ENCODE data around the gene NR1D1.

NR1D1 gene

DNA sequence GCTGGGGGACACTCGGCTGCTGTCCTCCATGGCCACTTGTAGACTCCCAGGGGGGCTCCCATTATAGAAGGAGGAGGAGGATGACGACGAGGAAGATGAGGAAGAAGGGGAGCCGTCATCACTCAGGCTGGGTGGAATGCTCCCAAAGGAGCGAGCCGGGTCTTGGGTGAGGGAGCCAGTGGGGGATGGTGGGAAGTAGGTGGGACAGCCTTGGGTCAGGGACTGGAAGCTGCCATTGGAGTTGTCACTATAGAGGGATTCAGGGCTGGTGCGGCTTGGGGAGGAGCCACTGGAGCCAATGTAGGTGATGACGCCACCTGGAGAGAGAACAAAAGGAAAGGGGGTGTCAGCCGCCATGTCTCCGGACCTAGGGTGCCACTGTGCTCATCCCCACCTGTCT, 3.3 kb downstream of the NR1D1 start:
- no peak for DNase-seq (ENCODE audit: low read depth)

DNA sequence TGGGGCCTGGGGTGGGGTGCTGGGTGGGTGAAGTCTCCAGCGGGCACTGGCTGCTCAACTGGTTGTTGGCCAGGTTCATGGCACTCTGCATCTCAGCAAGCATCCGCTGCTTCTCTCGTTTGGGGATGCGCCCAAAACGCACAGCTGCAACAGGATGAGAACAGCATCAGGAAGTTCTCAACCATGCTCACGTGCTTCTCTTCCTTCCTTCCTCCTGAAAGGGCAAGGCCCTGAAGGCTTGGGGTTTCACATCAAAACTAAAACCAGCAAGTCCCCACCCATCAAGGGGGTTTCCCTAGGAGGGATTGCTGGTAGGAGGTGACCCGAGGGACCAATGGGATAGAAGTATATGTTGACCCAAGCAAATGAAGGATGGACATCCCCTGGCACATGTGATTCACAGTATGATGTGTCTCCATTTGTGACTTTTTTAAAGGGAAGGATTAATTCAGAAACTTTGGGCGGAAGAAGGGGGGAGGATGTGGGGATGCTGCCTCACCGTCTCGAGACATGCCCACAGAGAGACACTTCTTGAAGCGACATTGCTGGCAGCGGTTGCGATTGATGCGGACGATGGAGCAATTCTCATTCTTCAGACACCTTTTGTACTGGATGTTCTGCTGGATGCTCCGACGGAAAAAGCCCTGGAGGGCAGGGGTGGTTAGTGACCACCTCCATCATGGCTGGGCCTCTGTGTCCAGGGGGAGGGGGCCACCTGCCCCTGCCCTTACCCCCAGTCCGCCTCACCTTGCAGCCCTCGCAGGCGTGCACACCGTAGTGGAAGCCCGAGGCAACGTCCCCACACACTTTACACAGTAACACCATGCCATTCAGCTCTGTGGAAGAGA, 4.2 kb downstream of the NR1D1 start:
- peak; percentile 51 for DNase-seq (ENCODE audit: low read depth)

DNA sequence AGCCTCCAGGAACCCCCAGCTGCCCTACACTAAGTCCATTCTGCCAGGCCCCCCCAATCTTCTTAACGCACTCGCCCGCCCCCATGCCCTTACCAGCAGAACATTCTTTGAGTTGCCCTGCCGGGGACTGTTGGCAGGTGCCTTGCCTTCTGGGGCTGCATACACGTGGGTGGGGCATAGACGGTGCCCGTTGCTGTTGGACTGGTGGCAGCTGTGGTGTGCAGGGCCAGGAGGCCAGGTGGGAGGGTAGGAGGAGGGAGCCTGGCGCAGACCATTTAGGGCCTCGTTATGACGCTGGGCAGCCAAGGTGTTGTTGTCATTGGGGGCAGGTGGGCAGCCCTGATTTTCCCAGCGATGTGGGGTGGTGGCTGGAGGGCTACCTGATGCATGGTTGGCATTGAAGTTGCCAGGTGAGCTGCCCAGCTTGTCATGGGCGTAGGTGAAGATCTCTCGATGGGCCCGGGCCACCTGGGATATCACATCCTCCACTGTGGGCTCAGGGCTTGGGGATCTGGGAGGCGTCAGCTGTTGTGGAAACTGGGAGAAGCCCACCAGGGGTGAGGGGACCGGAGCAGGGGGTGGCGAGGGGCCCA, 4.9 kb downstream of the NR1D1 start:
- no peak for DNase-seq (ENCODE audit: low read depth)

DNA sequence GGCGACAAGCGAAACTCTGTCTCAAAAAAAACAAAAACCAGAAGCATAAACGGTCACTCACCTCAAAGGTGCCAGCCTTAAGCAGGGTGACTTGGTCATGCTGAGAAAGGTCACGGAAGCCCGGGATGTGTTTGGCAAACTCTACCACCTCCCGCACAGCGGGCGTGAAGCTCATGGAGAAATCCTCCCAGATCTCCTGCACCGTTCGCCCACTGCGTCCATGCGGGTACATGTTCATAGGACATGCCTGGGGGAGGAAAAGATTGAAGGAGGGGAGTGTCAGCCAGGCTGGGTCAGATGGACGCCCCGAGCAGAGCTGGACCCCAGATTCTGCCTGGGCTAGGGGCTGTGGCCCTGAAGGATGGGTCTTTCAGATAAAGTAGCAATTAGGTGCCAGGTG, 5.5 kb downstream of the NR1D1 start:
- DNase-seq (ENCODE audit: low read depth), result no peak

DNA sequence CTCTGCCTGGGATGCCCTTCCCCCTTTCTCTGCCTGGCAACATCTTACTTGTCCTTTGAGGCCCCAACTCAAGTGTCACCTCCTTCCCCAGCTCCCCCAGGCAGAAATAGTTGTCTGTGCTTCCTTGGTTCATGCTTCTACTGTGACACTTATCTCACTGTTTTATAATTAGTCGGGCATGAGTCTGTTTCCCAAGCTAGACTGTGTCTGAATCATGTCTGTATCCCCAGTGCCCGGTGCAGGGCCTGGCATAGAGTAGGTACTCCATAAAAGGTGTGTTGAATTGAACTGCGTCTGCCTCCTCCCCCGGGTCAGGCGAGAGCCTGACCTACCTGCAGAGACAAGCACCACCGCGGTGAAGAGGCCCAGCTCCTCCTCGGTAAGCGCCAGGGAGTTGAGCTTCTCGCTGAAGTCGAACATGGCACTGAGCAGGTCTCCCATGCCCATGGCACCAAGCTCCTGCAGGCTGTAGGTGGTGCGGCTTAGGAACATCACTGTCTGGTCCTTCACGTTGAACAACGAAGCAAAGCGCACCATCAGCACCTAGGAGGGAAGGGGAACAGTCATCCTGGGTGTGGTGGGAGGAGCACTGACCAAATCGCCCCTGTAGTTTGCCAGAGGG, 6.7 kb downstream of the NR1D1 start:
- no peak for DNase-seq (ENCODE audit: low read depth)

DNA sequence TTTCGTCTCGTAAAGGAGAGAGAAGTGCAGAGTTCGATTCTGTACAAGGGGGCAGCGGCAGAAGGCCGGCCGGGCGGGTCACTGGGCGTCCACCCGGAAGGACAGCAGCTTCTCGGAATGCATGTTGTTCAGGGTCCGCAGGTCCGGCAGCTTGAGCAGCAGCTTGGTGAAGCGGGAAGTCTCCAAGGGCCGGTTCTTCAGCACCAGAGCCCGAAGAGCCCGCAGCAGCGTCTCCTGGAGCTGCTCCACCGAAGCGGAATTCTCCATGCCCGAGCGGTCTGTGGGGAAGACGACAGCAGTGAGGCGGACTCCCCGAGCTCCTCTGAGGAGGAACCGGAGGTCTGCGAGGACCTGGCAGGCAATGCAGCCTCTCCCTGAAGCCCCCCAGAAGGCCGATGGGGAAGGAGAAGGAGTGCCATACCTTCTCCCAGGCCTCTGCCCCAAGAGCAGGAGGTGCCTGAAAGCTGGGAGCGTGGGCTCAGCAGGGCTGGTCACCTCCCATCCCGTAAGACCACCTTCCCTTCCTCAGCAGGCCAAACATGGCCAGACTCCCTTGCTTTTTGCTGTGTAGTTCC, 7.3 kb downstream of the NR1D1 start:
- no peak for DNase-seq (ENCODE audit: low read depth)

DNA sequence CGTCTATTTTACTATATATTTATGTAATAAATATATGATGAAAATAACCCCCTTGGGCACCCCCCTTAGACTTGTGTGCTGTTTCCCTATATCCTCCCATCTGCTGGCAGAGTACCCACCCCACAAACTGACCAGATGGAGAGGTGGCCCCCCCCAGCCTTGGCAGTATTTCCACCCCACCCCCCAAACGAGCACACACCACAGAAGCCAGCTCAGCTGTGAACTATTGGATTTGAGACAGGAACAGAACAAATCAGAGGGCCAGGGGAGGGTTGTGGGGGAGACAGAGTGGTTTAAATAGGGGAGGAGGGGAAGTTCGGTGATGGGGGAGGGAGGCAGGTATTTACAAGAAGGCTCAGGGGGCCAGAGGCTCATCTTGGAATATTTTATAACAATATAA, 7.8 kb downstream of the NR1D1 start:
- DNase-seq (ENCODE audit: low read depth), result no peak

DNA sequence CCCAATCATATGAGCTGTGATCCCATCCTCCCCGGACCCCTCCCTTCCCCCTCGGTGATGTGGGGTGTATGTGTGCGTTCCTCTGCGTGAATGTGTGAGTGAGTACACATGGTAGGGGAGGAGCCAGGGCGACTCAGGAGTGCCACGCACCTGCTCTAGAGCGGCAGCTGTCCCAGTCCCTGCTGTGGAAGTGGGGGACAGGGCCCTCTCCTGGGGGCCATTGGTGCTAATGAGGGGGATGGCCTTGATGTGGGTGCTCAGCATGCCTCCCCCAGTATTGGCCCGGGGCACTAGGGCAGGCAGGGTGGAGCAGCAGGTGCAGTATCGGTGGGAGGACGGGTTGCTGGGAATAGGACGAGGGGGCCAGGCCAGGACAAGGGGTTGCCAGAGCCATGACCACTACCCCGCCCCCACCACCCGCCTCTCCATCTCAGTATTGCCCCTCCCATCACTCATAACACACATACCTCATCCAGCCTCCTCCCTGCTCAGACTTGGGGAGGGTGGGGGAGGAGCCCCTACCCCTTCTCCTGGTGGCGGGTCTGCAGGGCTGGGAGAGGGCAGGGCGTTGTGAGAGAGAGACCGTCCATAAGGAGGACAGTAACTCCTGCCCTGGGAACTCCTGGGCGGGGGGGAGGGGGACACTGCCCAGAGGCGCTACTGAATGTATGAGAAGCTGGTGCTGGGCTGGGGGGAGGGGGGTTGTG, 8.5 kb downstream of the NR1D1 start:
- no peak for DNase-seq (ENCODE audit: low read depth)

DNA sequence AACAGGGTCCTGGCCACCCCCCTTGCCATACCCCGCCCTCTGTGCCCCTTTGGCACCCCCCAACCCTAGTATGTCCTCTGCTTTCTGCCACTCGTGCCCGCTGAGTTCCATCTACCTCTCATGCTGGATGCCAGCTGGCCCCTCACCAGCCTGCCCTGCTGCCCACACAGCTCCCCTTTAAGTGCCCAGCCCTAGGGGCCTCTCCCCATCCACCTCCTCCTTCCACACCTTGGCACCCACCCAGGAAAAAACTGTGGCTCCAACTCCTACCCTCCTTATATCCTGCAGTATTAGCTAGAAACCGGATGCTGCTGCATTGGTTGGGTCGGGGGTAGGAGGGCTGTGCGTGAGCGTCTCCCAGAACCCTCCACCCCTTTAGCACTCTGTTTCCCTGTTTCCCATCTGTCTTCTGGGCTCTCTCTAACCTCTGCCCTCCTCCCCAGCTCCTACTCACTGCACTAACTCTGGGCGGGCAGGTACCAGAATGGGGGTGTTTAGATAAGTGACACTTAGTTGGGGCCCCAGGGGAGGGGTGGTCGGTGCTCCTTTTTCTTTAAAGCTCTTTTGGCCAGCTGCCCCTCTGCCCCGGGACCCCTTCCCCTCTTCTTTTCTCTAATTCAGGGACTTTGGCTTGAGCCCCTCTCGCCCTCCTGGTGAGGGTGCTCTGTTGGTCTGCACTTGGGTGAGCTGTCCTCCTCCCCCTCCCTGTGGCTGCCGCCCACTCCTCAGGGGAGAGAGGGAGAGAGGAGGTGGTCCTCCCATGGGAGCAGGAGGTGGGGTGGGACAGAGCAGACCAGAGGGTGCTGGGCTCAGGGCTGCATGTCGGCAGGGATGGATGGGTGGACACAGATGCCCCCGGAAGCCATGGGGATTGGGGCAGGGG, 9.9 kb downstream of the NR1D1 start:
- DNase-seq (ENCODE audit: low read depth), result no peak

DNA sequence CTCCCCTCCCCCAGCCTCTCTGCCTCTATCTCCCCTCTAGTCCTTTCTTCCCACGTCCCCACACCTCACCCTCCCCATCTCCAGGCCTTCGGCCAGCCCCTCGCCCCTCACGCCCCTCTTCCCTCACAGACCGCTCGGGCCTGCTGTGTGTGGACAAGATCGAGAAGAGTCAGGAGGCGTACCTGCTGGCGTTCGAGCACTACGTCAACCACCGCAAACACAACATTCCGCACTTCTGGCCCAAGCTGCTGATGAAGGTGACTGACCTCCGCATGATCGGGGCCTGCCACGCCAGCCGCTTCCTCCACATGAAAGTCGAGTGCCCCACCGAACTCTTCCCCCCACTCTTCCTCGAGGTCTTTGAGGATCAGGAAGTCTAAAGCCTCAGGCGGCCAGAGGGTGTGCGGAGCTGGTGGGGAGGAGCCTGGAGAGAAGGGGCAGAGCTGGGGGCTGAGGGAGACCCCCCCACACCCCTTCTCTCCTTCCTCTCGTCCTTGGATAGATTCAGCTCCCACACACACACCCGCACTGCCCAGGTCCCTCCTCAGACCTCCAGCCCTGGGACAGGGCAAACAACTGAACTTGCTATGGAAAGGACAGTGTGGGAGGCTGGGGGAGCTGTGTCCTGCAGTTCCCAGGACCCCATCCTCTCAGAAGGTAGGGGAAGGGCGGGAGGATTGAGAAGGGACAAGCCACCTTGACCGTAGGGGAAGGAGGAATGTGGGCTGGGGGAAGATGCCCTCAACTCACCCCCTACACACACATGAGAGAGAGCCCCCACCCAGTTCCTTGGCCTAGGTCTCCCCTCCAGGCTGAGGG, 11.1 kb downstream of the NR1D1 start:
- DNase-seq (ENCODE audit: low read depth), result no peak

DNA sequence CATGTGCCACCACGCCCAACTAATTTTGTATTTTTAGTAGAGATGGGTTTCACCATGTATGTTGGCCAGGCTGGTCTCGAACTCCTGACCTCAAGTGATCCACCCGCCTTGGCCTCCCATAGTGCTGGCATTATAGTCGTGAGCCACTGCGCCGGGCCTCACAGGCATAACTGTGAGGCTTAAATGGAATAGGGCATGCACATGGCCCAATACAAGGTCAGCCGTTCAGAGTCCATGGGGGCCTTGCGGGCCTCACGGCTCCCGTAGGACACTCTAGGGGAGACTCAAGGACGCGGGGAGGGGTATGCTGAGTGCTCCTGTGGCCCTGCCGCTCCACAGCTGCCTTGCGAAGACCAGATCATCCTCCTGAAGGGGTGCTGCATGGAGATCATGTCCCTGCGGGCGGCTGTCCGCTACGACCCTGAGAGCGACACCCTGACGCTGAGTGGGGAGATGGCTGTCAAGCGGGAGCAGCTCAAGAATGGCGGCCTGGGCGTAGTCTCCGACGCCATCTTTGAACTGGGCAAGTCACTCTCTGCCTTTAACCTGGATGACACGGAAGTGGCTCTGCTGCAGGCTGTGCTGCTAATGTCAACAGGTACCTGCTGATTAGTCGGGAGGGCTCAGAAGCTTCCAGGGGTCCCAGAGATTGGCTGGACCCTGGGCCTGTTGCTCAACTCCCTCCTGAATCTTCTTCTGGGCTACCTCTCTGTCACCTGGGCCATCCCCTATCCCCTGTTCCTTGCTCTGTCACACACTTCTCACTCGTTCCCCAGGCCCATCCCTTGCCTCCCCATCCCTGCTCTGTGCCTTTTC, 12.3 kb downstream of the NR1D1 start:
- DNase-seq (ENCODE audit: low read depth), result no peak

DNA sequence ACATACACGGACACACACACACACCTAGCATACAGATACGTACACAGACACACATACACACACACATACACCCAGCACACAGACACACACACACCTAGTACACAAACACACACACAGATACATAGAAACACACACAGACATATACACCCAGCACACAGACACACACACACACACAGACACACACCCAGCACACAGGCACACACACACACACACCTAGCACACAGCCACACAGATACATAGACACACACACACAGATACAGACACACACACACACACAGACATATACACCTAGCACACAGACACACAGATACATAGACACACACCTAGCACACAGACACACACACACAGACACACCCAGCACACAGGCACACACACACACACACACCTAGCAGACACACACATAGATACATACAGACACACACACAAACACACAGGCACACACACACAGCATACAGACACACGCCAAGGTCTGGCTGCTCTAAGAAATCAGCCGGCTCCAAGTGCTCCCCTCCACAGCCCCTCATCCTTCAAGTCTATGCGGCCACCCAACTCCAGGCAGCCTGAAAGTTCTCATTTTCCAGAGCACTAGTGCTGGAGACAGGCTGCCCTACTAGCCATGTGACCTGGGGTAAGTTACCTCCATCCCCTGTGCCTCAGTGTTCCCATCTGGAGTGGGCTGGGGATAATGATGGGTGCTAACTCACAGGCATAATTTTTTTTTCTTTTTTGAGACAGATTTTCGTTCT, 13.2 kb downstream of the NR1D1 start:
- DNase-seq (ENCODE audit: low read depth), result no peak

DNA sequence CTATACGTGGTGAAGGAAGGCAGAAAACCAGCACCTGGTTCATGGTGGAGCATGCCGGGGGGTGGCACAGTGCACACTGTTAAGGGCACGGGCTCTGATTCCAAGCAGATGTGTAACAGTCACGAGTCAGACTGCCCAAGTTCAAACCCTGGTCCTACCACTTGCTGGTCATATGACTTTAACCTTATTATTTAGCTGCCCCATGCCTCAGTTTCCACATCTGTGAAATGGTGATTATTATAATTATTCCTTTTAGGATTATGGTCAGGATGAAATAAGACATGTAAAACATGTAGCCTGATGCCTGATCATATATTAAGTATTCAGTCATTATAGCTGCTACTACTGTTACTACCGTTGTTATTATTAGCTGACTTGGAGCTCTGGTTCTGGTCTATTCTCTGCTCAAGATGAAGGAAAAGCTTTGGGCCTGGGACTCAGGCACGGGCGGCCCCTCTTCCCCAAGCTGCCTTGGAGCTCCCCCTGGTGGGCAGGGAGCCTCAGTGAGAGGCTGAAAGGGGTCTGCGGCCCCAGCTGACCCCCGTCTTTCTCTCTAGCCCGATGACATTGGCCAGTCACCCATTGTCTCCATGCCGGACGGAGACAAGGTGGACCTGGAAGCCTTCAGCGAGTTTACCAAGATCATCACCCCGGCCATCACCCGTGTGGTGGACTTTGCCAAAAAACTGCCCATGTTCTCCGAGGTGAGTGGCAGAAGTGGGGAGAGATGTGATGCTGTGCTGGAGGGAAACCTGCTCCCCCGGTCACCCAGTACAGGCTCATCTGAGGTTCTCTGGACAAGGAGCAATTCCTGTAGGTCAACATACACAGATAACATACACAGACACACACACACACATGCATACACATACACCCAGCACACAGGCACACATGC, 14.0 kb downstream of the NR1D1 start:
- DNase-seq (ENCODE audit: low read depth), result no peak

DNA sequence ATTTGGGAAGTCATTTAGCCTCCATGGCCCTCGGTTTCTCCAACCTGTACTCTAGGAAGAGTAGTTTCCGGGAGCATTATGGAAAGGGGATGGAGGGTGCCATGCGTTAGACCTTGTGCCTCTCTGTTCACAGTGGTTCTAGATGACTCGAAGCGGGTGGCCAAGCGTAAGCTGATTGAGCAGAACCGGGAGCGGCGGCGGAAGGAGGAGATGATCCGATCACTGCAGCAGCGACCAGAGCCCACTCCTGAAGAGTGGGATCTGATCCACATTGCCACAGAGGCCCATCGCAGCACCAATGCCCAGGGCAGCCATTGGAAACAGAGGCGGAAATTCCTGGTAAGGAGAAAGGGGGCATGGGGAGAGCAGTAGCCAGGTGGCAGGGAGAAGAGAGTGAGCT, 15.9 kb downstream of the NR1D1 start:
- no peak for DNase-seq (ENCODE audit: low read depth)

DNA sequence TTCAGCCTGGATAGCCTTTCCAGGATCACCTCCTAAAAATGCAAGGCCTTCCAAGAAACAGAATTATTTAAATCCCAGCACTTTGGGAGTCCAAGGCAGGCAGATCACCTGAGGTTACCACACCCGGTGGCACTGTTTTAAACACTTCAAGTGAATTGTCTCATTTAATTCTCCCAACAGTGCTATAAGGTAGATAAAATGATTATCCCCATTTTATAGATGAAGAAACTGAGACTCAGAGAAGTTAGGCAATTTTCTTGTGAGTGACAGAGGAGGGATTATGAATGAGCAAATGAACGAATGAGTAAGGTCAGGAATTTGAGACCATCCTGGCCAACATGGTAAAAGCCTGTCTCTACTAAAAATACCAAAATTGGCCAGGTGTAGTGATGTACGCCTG, 20.8 kb downstream of the NR1D1 start:
- DNase-seq (ENCODE audit: low read depth), result no peak

DNA sequence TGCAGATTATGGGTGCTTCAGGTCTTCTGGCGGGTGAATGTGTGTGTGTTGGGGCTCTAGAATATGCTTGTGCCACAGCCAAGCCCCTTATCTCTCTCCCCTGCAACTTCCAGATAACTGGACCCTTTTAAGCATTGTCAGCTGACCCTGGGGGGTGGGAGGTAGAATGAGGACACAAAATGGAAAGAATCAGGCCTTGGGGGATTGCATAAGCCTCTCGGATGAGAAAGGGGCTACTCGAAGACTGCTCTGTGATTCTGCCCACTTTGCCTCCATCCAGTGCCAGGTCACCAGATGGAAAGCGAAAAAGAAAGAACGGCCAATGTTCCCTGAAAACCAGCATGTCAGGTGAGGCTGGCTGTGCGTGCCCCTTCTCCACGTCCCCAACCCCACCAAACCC, 23.8 kb downstream of the NR1D1 start:
- DNase-seq (ENCODE audit: low read depth), result no peak

DNA sequence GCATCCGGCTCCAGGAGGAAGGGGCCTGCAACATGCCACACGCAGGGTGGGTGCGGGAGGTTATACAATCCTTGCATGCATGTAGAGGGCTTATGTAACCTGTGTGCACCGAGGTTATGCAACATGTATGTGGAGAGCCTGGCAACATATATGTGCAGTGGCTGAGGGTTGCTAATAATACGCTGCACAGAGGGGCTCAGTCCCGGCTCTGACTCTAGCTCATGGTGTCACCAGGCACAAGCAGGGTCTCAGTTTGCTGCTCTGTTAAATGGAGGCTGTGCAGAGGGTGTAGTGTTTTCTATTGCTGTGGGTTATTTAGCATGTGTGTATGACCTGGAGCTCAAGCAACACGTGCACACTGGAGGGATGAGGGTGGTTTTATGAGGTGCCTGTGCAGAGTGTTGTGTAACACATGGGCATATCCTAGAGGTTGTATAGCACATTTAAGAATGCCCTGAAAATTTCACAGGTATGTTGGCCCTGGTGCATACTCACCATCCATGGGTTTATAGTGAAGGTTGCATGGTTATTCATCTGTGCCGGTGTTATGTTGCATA, 24.4 kb downstream of the NR1D1 start:
- no peak for DNase-seq (ENCODE audit: low read depth)

All from stimulated activated CD8-positive, alpha-beta memory T cell treated with anti-CD3 and anti-CD28 coated beads, Interleukin-15, amount 100 ng/mL, for 1 hour (primary cell).